ENCODE measurements around the gene PTPRM.

PTPRM gene

GRCh38 chr18:8380926-8381325 lies 813.8 kb downstream of the PTPRM start:
- no peak for TF ChIP-seq POLR2AphosphoS5 (IDR thresholded peaks at IDR 0.05; ENCODE audit: low read depth, low read length)
- TF ChIP-seq POLR2A (IDR thresholded peaks at IDR 0.05; ENCODE audit: low read depth, low read length): no peak
- no peak for TF ChIP-seq TAF1 (IDR thresholded peaks at IDR 0.05; ENCODE audit: borderline replicate concordance, low read depth, low read length)
- no peak for FAIRE-seq
- no peak for DNase-seq (ENCODE audit: insufficient read length)

DNA sequence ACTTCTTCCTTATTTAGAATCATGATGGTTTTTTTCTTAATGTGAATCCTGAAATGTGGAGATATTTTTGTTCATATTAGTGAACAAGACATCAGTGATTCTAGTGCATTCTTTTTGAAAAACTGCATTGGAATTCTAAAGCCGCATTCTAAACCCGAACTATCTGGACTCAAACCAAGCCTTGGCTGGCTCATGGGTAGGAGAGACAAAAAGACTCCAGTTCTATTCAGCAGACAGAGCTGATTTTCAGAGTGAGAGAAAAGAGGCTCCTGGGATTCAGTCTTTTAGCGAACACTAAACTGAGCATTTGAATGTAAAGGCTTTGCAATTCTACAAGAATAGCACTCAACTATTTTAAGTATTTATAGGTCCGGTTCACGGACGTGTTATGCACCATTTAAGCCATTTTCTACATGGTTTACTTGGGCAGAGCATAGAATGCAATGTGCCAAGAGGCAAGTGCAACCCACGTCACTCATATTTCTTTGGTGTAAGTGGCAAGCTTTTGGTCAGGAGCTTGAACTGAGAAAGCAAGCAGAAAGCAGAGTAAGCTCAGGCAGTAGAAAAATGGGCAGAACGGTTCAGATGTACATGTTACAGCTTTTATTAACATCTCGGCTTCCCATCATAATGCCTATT lies 814.8 kb downstream of the PTPRM start:
- FAIRE-seq (no peak), DNase-seq (ENCODE audit: insufficient read length) (no peak)
- no peak for TF ChIP-seq TAF1 (IDR thresholded peaks at IDR 0.05; ENCODE audit: borderline replicate concordance, low read depth, low read length)
- no peak for TF ChIP-seq POLR2A (IDR thresholded peaks at IDR 0.05; ENCODE audit: low read depth, low read length)
- no peak for TF ChIP-seq POLR2AphosphoS5 (IDR thresholded peaks at IDR 0.05; ENCODE audit: low read depth, low read length)

DNA sequence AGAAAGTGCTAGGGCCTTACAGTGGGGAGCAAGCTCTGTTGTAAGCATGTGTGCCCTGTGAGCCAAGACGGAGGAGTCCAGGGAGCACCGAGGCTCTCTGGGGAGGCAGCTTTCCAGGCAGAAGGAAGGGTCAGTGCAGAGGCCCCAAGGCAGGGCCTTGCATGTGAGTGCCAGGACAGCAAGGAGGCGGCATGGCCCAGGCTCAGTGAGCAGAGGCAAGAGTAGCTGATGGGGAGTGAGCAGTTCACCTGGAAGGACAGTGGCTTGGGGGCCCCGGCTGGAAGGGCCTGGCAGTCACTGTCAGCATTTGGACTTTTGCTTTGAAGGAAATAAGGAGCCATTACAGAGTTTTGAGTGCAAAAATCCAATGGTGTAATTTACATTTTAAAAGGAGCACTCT lies 818.3 kb downstream of the PTPRM start:
- DNase-seq (ENCODE audit: insufficient read length) (no peak), FAIRE-seq (no peak)
- TF ChIP-seq POLR2A (IDR thresholded peaks at IDR 0.05; ENCODE audit: low read depth, low read length) (no peak), POLR2AphosphoS5 (IDR thresholded peaks at IDR 0.05; ENCODE audit: low read depth, low read length) (no peak), TAF1 (IDR thresholded peaks at IDR 0.05; ENCODE audit: borderline replicate concordance, low read depth, low read length) (no peak)

- no peak for TF ChIP-seq POLR2AphosphoS5 (IDR thresholded peaks at IDR 0.05; ENCODE audit: low read depth, low read length)
- TF ChIP-seq TAF1 (IDR thresholded peaks at IDR 0.05; ENCODE audit: borderline replicate concordance, low read depth, low read length): no peak
- no peak for TF ChIP-seq POLR2A (IDR thresholded peaks at IDR 0.05; ENCODE audit: low read depth, low read length)
- no peak for FAIRE-seq
- DNase-seq (ENCODE audit: insufficient read length): no peak
These were observed 819.7 kb downstream of the PTPRM start for GRCh38 chr18:8386669-8387380.

GRCh38 chr18:8389391-8390340 lies 822.5 kb downstream of the PTPRM start:
- FAIRE-seq (no peak), DNase-seq (ENCODE audit: insufficient read length) (no peak)
- TF ChIP-seq TAF1 (IDR thresholded peaks at IDR 0.05; ENCODE audit: borderline replicate concordance, low read depth, low read length): no peak

- TF ChIP-seq TAF1 (IDR thresholded peaks at IDR 0.05; ENCODE audit: borderline replicate concordance, low read depth, low read length): no peak
- no peak for TF ChIP-seq POLR2AphosphoS5 (IDR thresholded peaks at IDR 0.05; ENCODE audit: low read depth, low read length)
- no peak for TF ChIP-seq POLR2A (IDR thresholded peaks at IDR 0.05; ENCODE audit: low read depth, low read length)
- FAIRE-seq (no peak), DNase-seq (ENCODE audit: insufficient read length) (no peak)
These were observed 824.0 kb downstream of the PTPRM start for GRCh38 chr18:8391068-8391467.

DNA sequence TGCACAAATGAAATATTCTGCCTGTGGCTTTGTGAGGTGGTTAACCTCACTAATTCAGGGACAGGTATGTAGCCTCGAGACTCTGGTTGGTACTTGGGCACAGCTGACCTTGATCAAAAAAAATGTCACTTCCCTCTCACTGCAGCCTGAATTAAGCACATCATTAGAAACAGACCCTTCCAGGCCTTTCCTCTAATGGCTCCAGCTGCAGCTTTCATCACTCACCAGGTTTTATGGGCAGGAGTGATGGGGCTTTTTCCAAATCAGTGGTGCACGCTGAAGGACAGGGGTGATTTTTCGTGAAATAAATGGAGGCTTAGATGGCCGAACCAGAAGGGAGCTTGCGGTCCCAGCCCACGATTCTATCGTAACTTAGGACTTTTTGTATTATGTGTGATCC lies 829.1 kb downstream of the PTPRM start:
- FAIRE-seq (no peak), DNase-seq (ENCODE audit: insufficient read length) (no peak)
- TF ChIP-seq POLR2A (IDR thresholded peaks at IDR 0.05; ENCODE audit: low read depth, low read length) (no peak), POLR2AphosphoS5 (IDR thresholded peaks at IDR 0.05; ENCODE audit: low read depth, low read length) (no peak), TAF1 (IDR thresholded peaks at IDR 0.05; ENCODE audit: borderline replicate concordance, low read depth, low read length) (no peak)

DNA sequence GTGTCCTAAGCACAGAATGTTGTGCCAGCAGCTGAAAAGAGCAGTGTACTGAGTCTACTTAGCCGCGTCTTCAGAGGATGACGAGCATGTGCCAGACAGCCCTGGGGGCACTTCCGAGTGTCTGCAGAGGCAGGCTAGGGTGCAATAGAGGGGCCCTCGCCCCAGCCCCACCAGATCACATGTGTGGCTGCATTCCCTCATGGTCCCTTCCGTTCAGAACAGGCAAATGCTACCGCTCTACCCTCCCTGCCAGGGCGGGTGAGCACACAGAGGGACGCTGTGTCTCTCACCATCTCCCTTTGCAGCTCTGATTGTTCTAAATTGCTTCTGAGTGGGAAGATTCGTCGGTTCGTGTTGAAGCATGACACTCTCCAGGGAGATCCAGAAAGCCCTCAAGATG lies 829.9 kb downstream of the PTPRM start:
- FAIRE-seq: no peak

DNA sequence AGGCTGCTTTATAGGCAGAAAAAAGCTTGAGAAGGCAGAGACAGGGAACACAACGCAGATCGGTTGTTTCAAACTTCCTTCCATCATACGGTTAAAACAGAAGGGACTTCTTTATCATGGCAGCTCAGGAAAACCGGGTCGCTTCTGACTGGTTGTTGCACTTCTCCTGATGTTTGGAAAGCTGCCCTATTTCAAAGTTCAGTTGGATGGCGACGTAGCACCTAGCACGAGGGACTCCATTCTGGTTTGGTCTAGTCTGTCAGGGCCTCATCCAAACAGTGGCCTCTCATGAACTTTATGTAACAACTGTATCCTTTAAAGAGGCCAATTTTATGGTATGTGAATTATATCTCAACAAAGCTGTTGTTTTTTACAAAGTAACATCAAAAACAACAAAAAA lies 832.0 kb downstream of the PTPRM start:
- DNase-seq (ENCODE audit: insufficient read length): no peak
- no peak for FAIRE-seq
- TF ChIP-seq POLR2A (IDR thresholded peaks at IDR 0.05; ENCODE audit: low read depth, low read length) (no peak), POLR2AphosphoS5 (IDR thresholded peaks at IDR 0.05; ENCODE audit: low read depth, low read length) (no peak), TAF1 (IDR thresholded peaks at IDR 0.05; ENCODE audit: borderline replicate concordance, low read depth, low read length) (no peak)

More for the DNA sequence above, 829.9 kb downstream of the PTPRM start:
- no peak for DNase-seq (ENCODE audit: insufficient read length)
- TF ChIP-seq POLR2AphosphoS5 (IDR thresholded peaks at IDR 0.05; ENCODE audit: low read depth, low read length): no peak
- TF ChIP-seq POLR2A (IDR thresholded peaks at IDR 0.05; ENCODE audit: low read depth, low read length): no peak
- TF ChIP-seq TAF1 (IDR thresholded peaks at IDR 0.05; ENCODE audit: borderline replicate concordance, low read depth, low read length): no peak

DNA sequence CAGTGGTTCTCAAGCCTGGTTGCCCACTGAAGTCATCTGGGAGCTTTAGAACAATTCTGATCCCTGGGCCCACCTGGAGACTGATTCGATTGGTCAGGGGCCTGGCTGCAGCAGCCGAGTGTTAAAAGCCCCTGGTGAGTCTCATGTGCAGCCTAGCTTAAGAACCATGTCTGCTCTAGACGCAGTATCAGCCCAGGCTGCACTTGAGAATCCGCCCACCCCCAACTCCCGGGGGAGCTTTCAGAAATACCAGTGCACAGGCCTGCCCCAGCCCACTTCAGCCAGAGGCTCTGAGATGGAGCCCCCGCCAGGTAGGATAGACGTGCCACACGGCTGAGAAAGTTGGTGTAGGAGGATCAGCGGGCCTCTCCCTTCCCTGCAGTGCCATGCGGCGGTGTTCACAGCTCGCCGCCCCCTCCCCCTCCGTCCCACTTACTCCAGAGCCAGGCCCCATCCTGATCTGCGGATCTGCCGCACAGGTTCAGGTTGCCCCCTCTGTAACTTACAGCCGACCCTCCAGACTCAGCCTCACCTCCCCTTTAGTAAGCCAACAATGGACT lies 833.2 kb downstream of the PTPRM start:
- no peak for FAIRE-seq

GRCh38 chr18:8400825-8401224 lies 833.7 kb downstream of the PTPRM start:
- no peak for FAIRE-seq
- no peak for TF ChIP-seq POLR2A (IDR thresholded peaks at IDR 0.05; ENCODE audit: low read depth, low read length)
- no peak for TF ChIP-seq TAF1 (IDR thresholded peaks at IDR 0.05; ENCODE audit: borderline replicate concordance, low read depth, low read length)
- no peak for TF ChIP-seq POLR2AphosphoS5 (IDR thresholded peaks at IDR 0.05; ENCODE audit: low read depth, low read length)
- DNase-seq (ENCODE audit: insufficient read length): no peak

More for the DNA sequence above, 833.2 kb downstream of the PTPRM start:
- TF ChIP-seq POLR2AphosphoS5 (IDR thresholded peaks at IDR 0.05; ENCODE audit: low read depth, low read length) (no peak), POLR2A (IDR thresholded peaks at IDR 0.05; ENCODE audit: low read depth, low read length) (no peak), TAF1 (IDR thresholded peaks at IDR 0.05; ENCODE audit: borderline replicate concordance, low read depth, low read length) (no peak)
- DNase-seq (ENCODE audit: insufficient read length): no peak

Data from GM12892 (cell line).